ENCODE measurements around the gene CRX.

DNA sequence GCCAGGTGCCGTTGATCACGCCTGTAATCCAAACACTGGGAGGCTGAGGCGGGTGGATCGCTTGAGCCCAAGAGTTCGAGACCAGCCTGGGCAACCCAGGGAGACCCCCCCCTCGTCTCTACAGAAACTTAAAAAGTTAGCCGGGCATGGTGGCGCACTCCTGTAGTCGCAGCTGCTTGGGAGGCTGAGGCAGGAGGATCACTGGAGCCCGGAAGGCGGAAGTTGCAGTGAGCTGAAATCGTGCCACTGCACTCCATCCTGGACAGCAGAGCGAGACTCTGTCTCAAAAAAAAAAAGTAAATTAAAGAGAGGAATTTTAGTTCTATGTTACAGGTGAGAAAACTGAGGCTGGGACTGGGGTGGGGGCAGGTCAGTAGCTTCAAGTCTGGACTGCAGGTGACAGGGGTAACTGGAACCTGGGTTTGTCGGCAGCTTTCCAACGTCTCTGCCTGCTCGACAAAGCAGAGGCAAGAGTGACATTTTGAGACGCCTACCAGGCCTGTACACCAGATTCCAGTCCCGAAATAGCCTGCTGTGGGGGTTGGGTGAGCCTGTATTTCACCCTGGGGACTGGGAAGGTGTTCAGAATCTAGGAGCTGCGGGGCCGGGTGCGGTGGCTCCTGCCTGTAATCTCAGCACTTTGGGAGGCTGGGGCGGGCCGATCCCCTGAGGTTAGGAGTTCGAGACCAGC lies 42.1 kb upstream of the CRX start:
- no peak for TF ChIP-seq POLR2A (IDR thresholded peaks at IDR 0.05)
- TF ChIP-seq, protein P1, sequence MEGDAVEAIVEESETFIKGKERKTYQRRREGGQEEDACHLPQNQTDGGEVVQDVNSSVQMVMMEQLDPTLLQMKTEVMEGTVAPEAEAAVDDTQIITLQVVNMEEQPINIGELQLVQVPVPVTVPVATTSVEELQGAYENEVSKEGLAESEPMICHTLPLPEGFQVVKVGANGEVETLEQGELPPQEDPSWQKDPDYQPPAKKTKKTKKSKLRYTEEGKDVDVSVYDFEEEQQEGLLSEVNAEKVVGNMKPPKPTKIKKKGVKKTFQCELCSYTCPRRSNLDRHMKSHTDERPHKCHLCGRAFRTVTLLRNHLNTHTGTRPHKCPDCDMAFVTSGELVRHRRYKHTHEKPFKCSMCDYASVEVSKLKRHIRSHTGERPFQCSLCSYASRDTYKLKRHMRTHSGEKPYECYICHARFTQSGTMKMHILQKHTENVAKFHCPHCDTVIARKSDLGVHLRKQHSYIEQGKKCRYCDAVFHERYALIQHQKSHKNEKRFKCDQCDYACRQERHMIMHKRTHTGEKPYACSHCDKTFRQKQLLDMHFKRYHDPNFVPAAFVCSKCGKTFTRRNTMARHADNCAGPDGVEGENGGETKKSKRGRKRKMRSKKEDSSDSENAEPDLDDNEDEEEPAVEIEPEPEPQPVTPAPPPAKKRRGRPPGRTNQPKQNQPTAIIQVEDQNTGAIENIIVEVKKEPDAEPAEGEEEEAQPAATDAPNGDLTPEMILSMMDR (IDR thresholded peaks at IDR 0.05) = no peak

All from prostate gland (tissue), 2 donors.